IMR-90 (cell line): ENCODE measurements around the gene MACF1. TPM values are rescaled to one million over a fixed set of nuclear protein-coding genes. Genes with fewer than 3 reads are reported as not detected.

Experiments used
- ATAC-seq: fragments of 200-7000 bp; cut with Tn5 transposase; 2 replicates; pipeline ENCODE4 v1.9.1; 2020; ENCODE audit warnings: low read depth, mild to moderate bottlenecking, moderate library complexity
- BruUV-seq: library from RNA; stranded (reverse); fragments of 400-500 nt; replicated peaks from 2 replicates; lab custom pipeline; 2021; lab: Mats Ljungman, UMichigan
- CTCF ChIA-PET: fragments of 300-600 bp; formaldehyde crosslinking; extraction: SDS; loops from one replicate; lab custom pipeline; 2021; ENCODE audit warnings: antibody characterized with exemption; lab: Yijun Ruan, JAX
- POLR2A ChIA-PET: fragments of 300-600 bp; sonication (Branson Sonifier 250); formaldehyde crosslinking; loops from one replicate; lab custom pipeline; 2022; ENCODE audit warnings: antibody characterized with exemption; ENCODE audit not compliant: unreplicated experiment; lab: Charles Lee
- DNase-seq: peaks from one replicate; pipeline ENCODE4 v3.0.0; 2013
- H2AFZ ChIP-seq: replicated peaks from 2 replicates; pipeline ENCODE3; 2013; ENCODE audit warnings: low read length, mild to moderate bottlenecking; ENCODE audit not compliant: poor library complexity
- H2AK5ac ChIP-seq: 2 replicates; pipeline ENCODE4 v1.6.1; 2013; ENCODE audit warnings: low read depth, low read length, inconsistent platforms
- H2AK9ac ChIP-seq: replicated peaks from 2 replicates; pipeline ENCODE3; 2013; ENCODE audit warnings: mild to moderate bottlenecking, low read depth, low read length, moderate library complexity; ENCODE audit not compliant: poor library complexity
- H2BK120ac ChIP-seq: 2 replicates; pipeline ENCODE4 v1.6.1; 2013; ENCODE audit warnings: low read depth, low read length, inconsistent platforms
- H2BK15ac ChIP-seq: 3 replicates; pipeline ENCODE4 v1.6.1; 2013; ENCODE audit warnings: low read depth, low read length, inconsistent platforms
- H2BK20ac ChIP-seq: 2 replicates; pipeline ENCODE4 v1.6.1; 2013; ENCODE audit warnings: low read depth, mild to moderate bottlenecking, inconsistent platforms, low read length, moderate library complexity
- H2BK5ac ChIP-seq: 2 replicates; pipeline ENCODE4 v1.6.1; 2013; ENCODE audit warnings: mild to moderate bottlenecking, low read depth, low read length, inconsistent platforms; ENCODE audit not compliant: poor library complexity, severe bottlenecking
- H3K14ac ChIP-seq: replicated peaks from 2 replicates; pipeline ENCODE4 v1.6.1; 2013; ENCODE audit warnings: low read depth, low read length, inconsistent platforms
- H3K18ac ChIP-seq: 2 replicates; pipeline ENCODE4 v1.6.1; 2013; ENCODE audit warnings: low read depth, low read length, control low read depth
- H3K23ac ChIP-seq: 2 replicates; pipeline ENCODE4 v1.6.1; 2013; ENCODE audit warnings: low read depth, low read length, inconsistent platforms
- H3K27ac ChIP-seq: 2 replicates; pipeline ENCODE4 v1.5.1; 2013; ENCODE audit warnings: mild to moderate bottlenecking, control low read depth, low read length; ENCODE audit not compliant: insufficient read depth
- H3K27me3 ChIP-seq: 2 replicates; pipeline ENCODE4 v1.6.1; 2013; ENCODE audit warnings: low read length; ENCODE audit not compliant: control insufficient read depth, insufficient read depth
- H3K36me3 ChIP-seq: 2 replicates; pipeline ENCODE4 v1.6.1; 2013; ENCODE audit warnings: low read length, mixed read lengths; ENCODE audit not compliant: control insufficient read depth, insufficient read depth
- H3K4ac ChIP-seq: 2 replicates; pipeline ENCODE4 v1.6.1; 2013; ENCODE audit warnings: low read depth, low read length, inconsistent platforms
- H3K4me1 ChIP-seq: 2 replicates; pipeline ENCODE4 v1.6.1; 2013; ENCODE audit warnings: low read length, mixed read lengths; ENCODE audit not compliant: control insufficient read depth, insufficient read depth
- H3K4me2 ChIP-seq: 2 replicates; pipeline ENCODE4 v1.6.1; 2013; ENCODE audit warnings: low read depth, mild to moderate bottlenecking, control low read depth, low read length, moderate library complexity
- H3K4me3 ChIP-seq: 2 replicates; pipeline ENCODE4 v1.5.1; 2013; ENCODE audit warnings: low read depth, mild to moderate bottlenecking, control low read depth, low read length, moderate library complexity; ENCODE audit not compliant: insufficient read depth
- H3K56ac ChIP-seq: 2 replicates; pipeline ENCODE4 v1.6.1; 2013; ENCODE audit warnings: low read length, inconsistent platforms; ENCODE audit not compliant: insufficient read depth; ENCODE audit errors: extremely low read depth
- H3K79me1 ChIP-seq, 2 experiments: 2 replicates each; pipeline ENCODE4 v1.6.1; 2013; ENCODE audit warnings: low read length in 2 of 2, inconsistent platforms in 1 of 2, low read depth in 1 of 2
- H3K9ac ChIP-seq: 2 replicates; pipeline ENCODE4 v1.6.1; 2013; ENCODE audit warnings: low read depth, low read length, control low read depth
- H3K9me1 ChIP-seq: 2 replicates; pipeline ENCODE4 v1.6.1; 2013; ENCODE audit warnings: low read length, inconsistent platforms; ENCODE audit not compliant: insufficient read depth
- H3K9me3 ChIP-seq: 2 replicates; pipeline ENCODE4 v1.6.1; 2013; ENCODE audit warnings: low read length; ENCODE audit not compliant: control insufficient read depth, insufficient read depth
- H4K20me1 ChIP-seq: 2 replicates; pipeline ENCODE4 v1.6.1; 2013; ENCODE audit warnings: low read length, inconsistent platforms; ENCODE audit not compliant: insufficient read depth
- H4K5ac ChIP-seq: 2 replicates; pipeline ENCODE4 v1.6.1; 2013; ENCODE audit warnings: mild to moderate bottlenecking, low read depth, low read length, control low read depth
- H4K8ac ChIP-seq, 2 experiments: 2 replicates each; pipeline ENCODE4 v1.6.1; 2013; ENCODE audit warnings: low read depth in 2 of 2, low read length in 2 of 2, control low read depth in 1 of 2, inconsistent platforms in 1 of 2
- H4K91ac ChIP-seq: 2 replicates; pipeline ENCODE4 v1.6.1; 2013; ENCODE audit warnings: low read depth, low read length, inconsistent platforms; ENCODE audit not compliant: insufficient read depth
- MAFK ChIP-seq: IDR thresholded peaks from 2 replicates; pipeline ENCODE4 v1.6.1; 2012; ENCODE audit warnings: low read depth, low read length, improper control_type of control experiment
- MAZ ChIP-seq: IDR thresholded peaks from 2 replicates; pipeline ENCODE4 v1.6.1; 2012; ENCODE audit warnings: low read depth, mild to moderate bottlenecking, low read length, improper control_type of control experiment, moderate library complexity, borderline replicate concordance
- POLR2A ChIP-seq: IDR thresholded peaks from 2 replicates; pipeline ENCODE4 v1.6.1; 2012; ENCODE audit warnings: mild to moderate bottlenecking, low read depth, low read length
- WGBS, 2 experiments: methylation state at CpG; one replicate each; pipeline versions ENCODE4 v1.1.5 to v1.1.7; 2013; ENCODE audit warnings: missing lambda C conversion rate in 2 of 2; ENCODE audit not compliant: insufficient read length in 1 of 2; ENCODE audit errors: extremely low coverage in 2 of 2; 5-methylcytosine and 5-hydroxymethylcytosine counted together
- dilution Hi-C: fragments of 300-500 bp; cut with HindIII; formaldehyde crosslinking; loops from one replicate; pipeline ENCODE4 v1.14.3; 2018; ENCODE audit warnings: low sequenced_read_pairs; ENCODE audit not compliant: unreplicated experiment
- in situ Hi-C: fragments of 300-500 bp; cut with MboI; formaldehyde crosslinking; loops from 3 replicates; pipeline ENCODE4 v1.14.3; 2019; ENCODE audit warnings: low sequenced_read_pairs, inconsistent platforms, mixed read lengths
- intact Hi-C: fragments of 100-400 bp; cut with micrococcal nuclease; formaldehyde crosslinking; loops from 2 replicates; pipeline ENCODE4 v1.10.0; 2022
- polyA plus RNA-seq, 3 experiments: library from polyadenylated mRNA; depleted of rRNA; stranded (reverse); fragments of >200 nt; gene quantifications; 2 replicates each; pipeline ENCODE4 v1.2.3, GENCODE V29; 2012; ENCODE audit warnings: low replicate concordance in 1 of 3
- total RNA-seq: library from RNA; depleted of rRNA; stranded (reverse); fragments of >200 nt; gene quantifications from 2 replicates; pipeline ENCODE4 v1.2.3, GENCODE V29; 2012

Gene MACF1
- total and polyA plus RNA-seq, 2 of the 4 experiments (the other 2 are of a cell fraction), result 67.6 to 369 TPM

DNA sequence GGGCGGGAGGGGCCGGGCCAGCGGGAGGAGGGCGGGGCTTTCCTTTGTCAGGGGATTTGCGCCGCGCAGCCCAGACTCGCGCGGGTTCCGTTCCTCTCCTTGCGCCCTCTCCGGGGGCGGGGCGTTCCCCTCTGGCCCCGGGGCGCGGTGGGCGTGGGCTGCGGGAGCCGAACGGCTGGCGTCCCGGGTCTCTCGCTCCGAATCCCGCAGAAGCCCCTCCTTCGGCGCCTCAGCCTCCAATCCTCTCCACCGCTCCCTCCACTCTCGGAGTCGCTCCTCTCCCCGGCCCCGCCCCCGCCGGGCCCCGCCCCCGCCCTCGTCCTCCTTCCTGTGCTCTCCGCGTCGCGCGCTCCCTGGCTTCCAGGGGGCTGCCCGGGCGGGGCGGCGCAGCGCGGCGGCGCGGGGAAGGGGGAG, 204.2 kb downstream of the MACF1 start:
- H3K36me3 ChIP-seq, result peaks cover 9% of the 10 kb centered on the region; the same call in 1 of the 2 replicates
- peak overlapping the region; percentile 82 for H2AK9ac ChIP-seq
- H2BK5ac ChIP-seq, result peak overlapping the region; percentile 81
- ATAC-seq, result peak; percentile 86
- POLR2A ChIA-PET, result no interaction called here
- peak overlapping the region; percentile 99 for H3K27ac ChIP-seq
- peaks cover 38% of the 10 kb centered on the region for H4K20me1 ChIP-seq
- no peak overlapping the region for H3K18ac ChIP-seq
- dilution Hi-C loops (no loop called here), intact Hi-C loops (loop anchor here (1.0 to 5.0 kb wide), 2 partner anchors 10 to 216 kb away; no protein-coding TSS in a partner anchor), in situ Hi-C loops (no loop called here)
- peak overlapping the region; percentile 88 for H2AFZ ChIP-seq
- H3K9me3 ChIP-seq, result no peaks in the 10 kb centered on the region
- H3K4me2 ChIP-seq, result peak overlapping the region; percentile 89; the same call in 1 of the 2 replicates
- no peak overlapping the region for H3K14ac ChIP-seq
- H4K5ac ChIP-seq, result no peak overlapping the region
- no peak overlapping the region; the same call in 1 of the 2 replicates for H4K91ac ChIP-seq
- CTCF ChIA-PET, result interaction anchor here (4.3 kb wide), 1 partner anchor 21 kb away, joined by 32 read pairs; no protein-coding TSS in a partner anchor
- no peaks in the 10 kb centered on the region for H3K27me3 ChIP-seq
- H3K9me1 ChIP-seq, result peaks cover 4% of the 10 kb centered on the region; the same call in 1 of the 2 replicates
- WGBS, 2 experiments, result no CpG with 5 or more reads among the region's 53 CpGs
- DNase-seq, result peak; percentile 92
- no peak overlapping the region for H3K23ac ChIP-seq
- BruUV-seq, result no TSS peak
- peak overlapping the region; percentile 66 for H3K4me3 ChIP-seq
- H2BK15ac ChIP-seq, result no peak overlapping the region
- peaks cover 34% of the 10 kb centered on the region for H3K4me1 ChIP-seq
- H2BK120ac ChIP-seq, result no peak overlapping the region
- H4K8ac ChIP-seq, result no peak overlapping the region; a peak in 1 of 4 replicates
- no peak overlapping the region for H3K56ac ChIP-seq
- H3K4ac ChIP-seq, result no peak overlapping the region; the same call in 1 of the 2 replicates
- H3K79me1 ChIP-seq, result peaks cover 31 to 76% of the 10 kb centered on the region in 2 experiments
- no peak overlapping the region for H3K9ac ChIP-seq
- no peak for TF ChIP-seq MAFK
- TF ChIP-seq POLR2A, result no peak
- TF ChIP-seq MAZ, result peak; percentile 88
- H2AK5ac ChIP-seq, result no peak overlapping the region
- no peak overlapping the region for H2BK20ac ChIP-seq
